Thyroid gland (tissue), 4 donors: ENCODE measurements around the gene KCNQ1. TPM values are rescaled to one million over a fixed set of nuclear protein-coding genes. Genes with fewer than 3 reads are reported as not detected.

ENCODE experiments used
- DNase-seq, 2 donors: peaks; one replicate each; pipeline ENCODE4 v3.0.0-alpha.2; 2019
- H3K27ac ChIP-seq, 3 donors: fragments of 200-600 bp; sonication (generic); 1 replicate in 2 of 3; 2 replicates in 1 of 3; pipeline ENCODE4 v1.5.1; 2016 to 2019; ENCODE audit warnings: mild to moderate bottlenecking in 1 of 3, moderate library complexity in 1 of 3
- H3K27me3 ChIP-seq: fragments of 200-600 bp; sonication (generic); one replicate; pipeline ENCODE4 v1.5.1; 2019
- H3K36me3 ChIP-seq, 2 donors: fragments of 200-600 bp; sonication (generic); one replicate each; pipeline ENCODE4 v1.5.1; 2016 to 2019
- H3K4me1 ChIP-seq, 2 donors: fragments of 200-600 bp; sonication (generic); one replicate each; pipeline ENCODE4 v1.5.1; 2017 to 2019
- H3K4me3 ChIP-seq, 3 donors: fragments of 200-600 bp; sonication (generic); replicated peaks in 1 of 3; 1 replicate in 2 of 3; 2 replicates in 1 of 3; pipeline ENCODE4 v1.5.1; 2016; ENCODE audit warnings: mild to moderate bottlenecking in 1 of 3
- H3K9me3 ChIP-seq: fragments of 200-600 bp; sonication (generic); one replicate; pipeline ENCODE4 v1.5.1; 2017
- CTCF ChIP-seq, 6 experiments: fragments of 200-600 bp in 3 of 6; fragments of 450-650 bp in 3 of 6; sonication (generic) in 3 of 6; IDR thresholded peaks; one replicate each; pipeline ENCODE4 v1.5.1; 2016 to 2019; ENCODE audit warnings: antibody characterized with exemption in 6 of 6, mild to moderate bottlenecking in 2 of 6, inconsistent platforms in 1 of 6, moderate library complexity in 1 of 6
- POLR2A ChIP-seq, 2 donors: fragments of 450-650 bp; IDR thresholded peaks; one replicate each; pipeline ENCODE4 v1.6.1; 2017; ENCODE audit warnings: antibody characterized with exemption in 2 of 2, mild to moderate bottlenecking in 2 of 2, moderate library complexity in 1 of 2
- WGBS, 2 donors: methylation state at CpG; one replicate each; pipeline ENCODE4 v1.1.5; 2017; 5-methylcytosine and 5-hydroxymethylcytosine counted together
- intact Hi-C: fragments of 100-400 bp; cut with DNase I; formaldehyde crosslinking; loops from one replicate; pipeline ENCODE4 v1.15.1; 2023
- total RNA-seq, 4 donors: library from RNA; depleted of rRNA; stranded (reverse); fragments of >200 nt; gene quantifications; one replicate each; pipeline ENCODE4 v1.2.3, GENCODE V29; 2016

The KCNQ1 gene
- total RNA-seq, 4 donors from 2014 or later = 51.3 to 103 (median 97.8) TPM

GRCh38 chr11:2473361-2474058 lies 28.7 kb downstream of the KCNQ1 start:
- intact Hi-C loops = no loop called here
- Histone ChIP-seq H3K9me3 (no peaks in the 10 kb centered on the region), H3K27ac (peak overlapping the region in 1 of 3 donors; percentile 4), H3K4me3 (no peak overlapping the region), H3K36me3 (no peaks in the 10 kb centered on the region), H3K4me1 (peaks cover 8 to 22% of the 10 kb centered on the region in 2 donors), H3K27me3 (no peaks in the 10 kb centered on the region)
- peak; percentile 52 to 58 for DNase-seq
- TF ChIP-seq CTCF (IDR thresholded peaks at IDR 0.05) (no peak), POLR2A (IDR thresholded peaks at IDR 0.05) (no peak)
- 85 to 88% methylated on average over 11 to 21 of the region's 27 CpGs for WGBS, 2 donors

- Histone ChIP-seq H3K4me1 (peaks cover 8 to 22% of the 10 kb centered on the region in 2 donors), H3K36me3 (no peaks in the 10 kb centered on the region), H3K9me3 (no peaks in the 10 kb centered on the region), H3K27ac (peak overlapping the region in 1 of 3 donors; percentile 4), H3K27me3 (no peaks in the 10 kb centered on the region), H3K4me3 (no peak overlapping the region)
- intact Hi-C loops = no loop called here
- peak; percentile 32 to 53 for DNase-seq
- TF ChIP-seq CTCF (IDR thresholded peaks at IDR 0.05) (no peak), POLR2A (IDR thresholded peaks at IDR 0.05) (no peak)
- 81 to 85% methylated on average over 12 to 13 of the region's 19 CpGs for WGBS, 2 donors
These were observed 29.5 kb downstream of the KCNQ1 start for GRCh38 chr11:2474059-2474901.

GRCh38 chr11:2475136-2475918 lies 30.5 kb downstream of the KCNQ1 start:
- Histone ChIP-seq H3K9me3 (no peaks in the 10 kb centered on the region), H3K27me3 (no peaks in the 10 kb centered on the region), H3K27ac (peak overlapping the region in 2 of 3 donors; percentile 3 to 4), H3K36me3 (no peaks in the 10 kb centered on the region), H3K4me1 (peaks cover 8 to 22% of the 10 kb centered on the region in 2 donors), H3K4me3 (no peak overlapping the region)
- intact Hi-C loops = no loop called here
- 83 to 87% methylated on average over 17 of the region's 17 CpGs for WGBS, 2 donors
- no peak for DNase-seq
- no peak for TF ChIP-seq CTCF (IDR thresholded peaks at IDR 0.05)
- no peak for TF ChIP-seq POLR2A (IDR thresholded peaks at IDR 0.05)

GRCh38 chr11:2477254-2477653 lies 32.4 kb downstream of the KCNQ1 start:
- Histone ChIP-seq H3K27ac (peak overlapping the region in 1 of 3 donors; percentile 17), H3K36me3 (no peaks in the 10 kb centered on the region), H3K27me3 (no peaks in the 10 kb centered on the region), H3K4me3 (no peak overlapping the region), H3K4me1 (peaks cover 13 to 26% of the 10 kb centered on the region in 2 donors), H3K9me3 (no peaks in the 10 kb centered on the region)
- peak; percentile 83 to 89 for DNase-seq
- 49 to 56% methylated on average over 3 of the region's 3 CpGs for whole genome bisulfite sequencing, 2 donors
- intact Hi-C loops = no loop called here
- no peak for TF ChIP-seq POLR2A (IDR thresholded peaks at IDR 0.05)
- no peak for TF ChIP-seq CTCF (IDR thresholded peaks at IDR 0.05)
